ENCODE measurements around the gene ASPHD2.
"Not testable (repeated sequence)": the region's sequence is repeated elsewhere in the genome, so short reads cannot be mapped to it uniquely, and the experiment has no call there.

ASPHD2 gene

GRCh38 chr22:26428515-26429457 is at the start of gene ASPHD2:
TSS of gene ASPHD2 (plus strand) at chr22:26429260. CDS start at chr22:26433616, 4,356 bp downstream.
- DNase-seq = peak; percentile 57

- DNase-seq = no peak
These were observed 48.8 kb upstream of the ASPHD2 start for GRCh38 chr22:26380072-26380830.

- no peak for DNase-seq
These were observed 46.3 kb upstream of the ASPHD2 start for GRCh38 chr22:26382782-26383181.

- DNase-seq = no peak
These were observed 45.0 kb upstream of the ASPHD2 start for GRCh38 chr22:26383968-26384556.

GRCh38 chr22:26385164-26385563 is 43.9 kb upstream of the ASPHD2 start:
- no peak for DNase-seq

GRCh38 chr22:26389125-26389524 is 39.9 kb upstream of the ASPHD2 start:
- DNase-seq = no peak

GRCh38 chr22:26391091-26391490 is 38.0 kb upstream of the ASPHD2 start:
- DNase-seq = no peak

- no peak for DNase-seq
These were observed 37.4 kb upstream of the ASPHD2 start for GRCh38 chr22:26391623-26392022.

GRCh38 chr22:26393929-26394328 is 35.1 kb upstream of the ASPHD2 start:
- no peak for DNase-seq

GRCh38 chr22:26394777-26395176 is 34.3 kb upstream of the ASPHD2 start:
- no peak for DNase-seq

- DNase-seq = no peak
These were observed 33.1 kb upstream of the ASPHD2 start for GRCh38 chr22:26395926-26396325.

- DNase-seq = no peak
These were observed 30.3 kb upstream of the ASPHD2 start for GRCh38 chr22:26398741-26399153.

GRCh38 chr22:26399289-26399688 is 29.8 kb upstream of the ASPHD2 start:
- no peak for DNase-seq

GRCh38 chr22:26401726-26402125 is 27.3 kb upstream of the ASPHD2 start:
- DNase-seq = no peak

- no peak for DNase-seq
These were observed 24.1 kb upstream of the ASPHD2 start for GRCh38 chr22:26404851-26405421.

- DNase-seq = no peak
These were observed 22.9 kb upstream of the ASPHD2 start for GRCh38 chr22:26406118-26406517.

- DNase-seq = not testable (repeated sequence)
These were observed 20.4 kb upstream of the ASPHD2 start for GRCh38 chr22:26408562-26409220.

- DNase-seq = no peak
These were observed 19.2 kb upstream of the ASPHD2 start for GRCh38 chr22:26409719-26410335.

- no peak for DNase-seq
These were observed 18.7 kb upstream of the ASPHD2 start for GRCh38 chr22:26410386-26410785.

GRCh38 chr22:26414347-26414746 is 14.7 kb upstream of the ASPHD2 start:
- no peak for DNase-seq

GRCh38 chr22:26416256-26416655 is 12.8 kb upstream of the ASPHD2 start:
- DNase-seq = no peak

- no peak for DNase-seq
These were observed 12.3 kb upstream of the ASPHD2 start for GRCh38 chr22:26416670-26417276.
